BE2C (cell line): ENCODE measurements around the gene APOBEC3H.

Source experiments
- DNase-seq: peaks from one replicate; pipeline ENCODE4 v3.0.0-alpha.2; 2020
- H3K27me3 ChIP-seq: fragments of 250-450 bp; sonication (Bioruptor Pico); 2 replicates; pipeline ENCODE4 v1.5.1; 2020; ENCODE audit warnings: mild to moderate bottlenecking
- H3K36me3 ChIP-seq: fragments of 250-450 bp; sonication (Bioruptor Pico); 2 replicates; pipeline ENCODE4 v1.5.1; 2020; ENCODE audit warnings: mild to moderate bottlenecking
- H3K4me1 ChIP-seq: fragments of 250-450 bp; sonication (Bioruptor Pico); 2 replicates; pipeline ENCODE4 v1.5.1; 2020
- H3K4me3 ChIP-seq: 2 replicates; pipeline ENCODE4 v1.5.1; 2011; ENCODE audit warnings: low read depth, low read length
- H3K9me3 ChIP-seq: fragments of 250-450 bp; sonication (Bioruptor Pico); 2 replicates; pipeline ENCODE4 v1.5.1; 2020
- CTCF ChIP-seq: IDR thresholded peaks from 2 replicates; pipeline ENCODE4 v1.5.1; 2012; ENCODE audit warnings: mild to moderate bottlenecking, low read depth, low read length

The APOBEC3H gene

DNA sequence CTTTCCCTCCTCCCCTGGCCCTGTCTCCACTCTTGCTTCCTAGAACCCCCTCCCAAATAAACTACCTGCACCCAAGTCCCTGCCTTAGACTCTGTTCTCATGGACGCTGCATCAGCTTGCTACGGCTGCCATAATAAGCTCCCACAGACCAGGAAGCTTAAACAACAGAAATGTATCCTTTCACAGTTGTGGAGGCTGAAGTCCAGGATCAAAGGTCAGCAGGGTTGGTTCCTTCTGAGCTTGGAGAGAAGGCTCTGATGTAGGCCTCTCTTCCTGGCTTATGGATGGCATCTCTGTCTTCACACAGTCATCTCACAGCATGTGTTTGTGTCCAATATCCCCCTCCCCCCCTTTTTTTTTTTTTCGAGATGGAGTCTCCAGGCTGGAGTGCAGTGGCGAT, 32.0 kb downstream of the APOBEC3H start:
- H3K4me3 ChIP-seq, result no peak overlapping the region
- no peaks in the 10 kb centered on the region for H3K27me3 ChIP-seq
- H3K9me3 ChIP-seq, result no peaks in the 10 kb centered on the region
- TF ChIP-seq CTCF, result no peak
- no peak for DNase-seq
- no peaks in the 10 kb centered on the region for H3K36me3 ChIP-seq
- no peaks in the 10 kb centered on the region for H3K4me1 ChIP-seq

GRCh38 chr22:39129746-39130145, 32.7 kb downstream of the APOBEC3H start:
- H3K36me3 ChIP-seq, result no peaks in the 10 kb centered on the region
- H3K4me3 ChIP-seq, result no peak overlapping the region
- H3K4me1 ChIP-seq, result no peaks in the 10 kb centered on the region
- TF ChIP-seq CTCF, result no peak
- no peaks in the 10 kb centered on the region for H3K9me3 ChIP-seq
- H3K27me3 ChIP-seq, result no peaks in the 10 kb centered on the region
- DNase-seq, result no peak

DNA sequence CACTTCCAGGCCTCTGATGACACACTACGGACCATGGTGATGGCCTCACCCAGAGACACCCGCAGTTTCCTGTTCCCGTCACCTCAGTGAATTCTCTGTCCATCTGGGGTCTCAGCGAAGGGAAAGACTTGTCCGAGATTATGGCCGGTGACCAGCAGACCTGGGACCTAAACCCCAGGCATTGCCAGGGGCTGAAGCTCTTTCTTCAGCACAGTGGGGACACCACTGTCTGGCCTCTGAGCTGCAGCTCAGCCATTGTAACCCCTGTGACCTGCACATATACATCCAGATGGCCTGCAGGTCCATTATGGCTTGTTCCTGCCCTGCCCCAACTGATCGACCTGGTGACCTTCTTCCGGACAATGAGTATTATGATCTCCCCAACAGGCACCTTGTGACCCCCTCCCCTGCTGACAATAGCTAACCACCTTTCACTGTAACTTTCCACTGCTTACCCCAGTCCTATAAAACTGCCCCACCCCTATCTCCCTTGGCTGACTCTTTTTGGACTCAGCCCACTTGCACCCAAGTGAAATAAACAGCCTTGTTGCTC, 33.2 kb downstream of the APOBEC3H start:
- Histone ChIP-seq H3K4me1 (no peaks in the 10 kb centered on the region), H3K36me3 (no peaks in the 10 kb centered on the region), H3K9me3 (no peaks in the 10 kb centered on the region), H3K27me3 (no peaks in the 10 kb centered on the region), H3K4me3 (no peak overlapping the region)
- no peak for TF ChIP-seq CTCF
- no peak for DNase-seq

- H3K36me3 ChIP-seq, result no peaks in the 10 kb centered on the region
- no peaks in the 10 kb centered on the region for H3K27me3 ChIP-seq
- no peaks in the 10 kb centered on the region for H3K9me3 ChIP-seq
- DNase-seq, result no peak
- TF ChIP-seq CTCF, result no peak
- H3K4me1 ChIP-seq, result no peaks in the 10 kb centered on the region
- no peak overlapping the region for H3K4me3 ChIP-seq
Measured at GRCh38 chr22:39130892-39131855, 34.1 kb downstream of the APOBEC3H start.

- H3K4me3 ChIP-seq, result no peak overlapping the region
- no peak for DNase-seq
- no peaks in the 10 kb centered on the region for H3K4me1 ChIP-seq
- H3K36me3 ChIP-seq, result no peaks in the 10 kb centered on the region
- TF ChIP-seq CTCF, result no peak
- no peaks in the 10 kb centered on the region for H3K9me3 ChIP-seq
- no peaks in the 10 kb centered on the region for H3K27me3 ChIP-seq
Measured at GRCh38 chr22:39132281-39132680, 35.2 kb downstream of the APOBEC3H start.
